Esophagus (tissue), 2 donors: ENCODE data around the gene PAFAH2. TPM values are rescaled to one million over a fixed set of nuclear protein-coding genes. Genes with fewer than 3 reads are reported as not detected.

Experiments used
- H3K27ac ChIP-seq, 2 donors: one replicate each; pipeline ENCODE4 v1.5.1; 2013; ENCODE audit warnings: low read depth in 2 of 2, mild to moderate bottlenecking in 2 of 2, inconsistent platforms in 1 of 2, low read length in 1 of 2, moderate library complexity in 1 of 2
- H3K27me3 ChIP-seq, 2 donors: one replicate each; pipeline ENCODE4 v1.6.1; 2013; ENCODE audit warnings: low read length in 2 of 2, control low read depth in 1 of 2, mild to moderate bottlenecking in 1 of 2; ENCODE audit not compliant: insufficient read depth in 2 of 2, control insufficient read depth in 1 of 2
- H3K36me3 ChIP-seq, 2 donors: one replicate each; pipeline ENCODE4 v1.6.1; 2013; ENCODE audit warnings: low read length in 1 of 2; ENCODE audit not compliant: control insufficient read depth in 2 of 2, insufficient read depth in 2 of 2
- H3K4me1 ChIP-seq, 2 donors: one replicate each; pipeline ENCODE4 v1.6.1; 2013; ENCODE audit warnings: low read length in 1 of 2; ENCODE audit not compliant: control insufficient read depth in 2 of 2, insufficient read depth in 2 of 2
- H3K4me3 ChIP-seq, 2 donors: one replicate each; pipeline ENCODE4 v1.5.1; 2013; ENCODE audit warnings: low read length in 2 of 2, mild to moderate bottlenecking in 2 of 2, low read depth in 1 of 2, moderate library complexity in 1 of 2
- H3K9me3 ChIP-seq, 2 donors: one replicate each; pipeline ENCODE4 v1.6.1; 2013; ENCODE audit warnings: mild to moderate bottlenecking in 2 of 2, low read depth in 1 of 2, low read length in 1 of 2, moderate library complexity in 1 of 2; ENCODE audit not compliant: control insufficient read depth in 2 of 2, insufficient read depth in 1 of 2
- WGBS, 2 donors: extraction: QIAGEN DNeasy Blood & Tissue Kit; methylation state at CpG; one replicate each; pipeline ENCODE4 v1.1.7; 2013; 5-methylcytosine and 5-hydroxymethylcytosine counted together
- polyA plus RNA-seq, 2 donors: library from polyadenylated mRNA; stranded (reverse); fragments of 200-250 nt; gene quantifications; one replicate each; pipeline ENCODE4 v1.2.3, GENCODE V29; 2013
- donor health status: healthy with polysubstance abuse.
- donor health status: Bipolar disorder and iron deficiency.

The PAFAH2 gene
- polyA plus RNA-seq, 2 donors = 5.7 to 5.8 TPM

DNA sequence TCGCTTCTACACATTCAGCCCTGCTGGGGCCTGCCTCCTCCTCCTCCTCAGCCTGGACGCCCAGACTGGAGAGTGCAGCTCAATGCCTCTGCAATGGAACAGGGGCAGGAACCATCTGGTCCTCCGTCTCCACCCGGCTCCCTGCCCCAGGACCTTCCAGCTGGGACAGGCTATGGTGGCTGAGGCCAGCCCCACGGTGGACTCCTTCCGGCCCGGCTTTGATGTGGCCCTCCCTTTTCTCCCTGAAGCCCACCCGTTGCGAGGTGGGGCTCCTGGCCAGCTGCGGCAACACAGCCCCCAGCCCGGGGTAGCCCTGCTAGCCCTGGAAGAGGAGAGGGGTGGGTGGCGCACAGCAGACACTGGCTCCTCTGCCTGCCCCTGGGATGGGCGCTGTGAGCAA, 25.1 kb upstream of the PAFAH2 start:
- Histone ChIP-seq H3K27me3 (no peaks in the 10 kb centered on the region), H3K4me1 (peaks cover 0 to 3% of the 10 kb centered on the region in 2 donors), H3K36me3 (peaks cover 0 to 2% of the 10 kb centered on the region in 2 donors), H3K9me3 (no peaks in the 10 kb centered on the region), H3K27ac (no peak overlapping the region), H3K4me3 (no peak overlapping the region)
- WGBS, 2 donors = 74 to 92% methylated on average over 9 to 13 of the region's 13 CpGs

DNA sequence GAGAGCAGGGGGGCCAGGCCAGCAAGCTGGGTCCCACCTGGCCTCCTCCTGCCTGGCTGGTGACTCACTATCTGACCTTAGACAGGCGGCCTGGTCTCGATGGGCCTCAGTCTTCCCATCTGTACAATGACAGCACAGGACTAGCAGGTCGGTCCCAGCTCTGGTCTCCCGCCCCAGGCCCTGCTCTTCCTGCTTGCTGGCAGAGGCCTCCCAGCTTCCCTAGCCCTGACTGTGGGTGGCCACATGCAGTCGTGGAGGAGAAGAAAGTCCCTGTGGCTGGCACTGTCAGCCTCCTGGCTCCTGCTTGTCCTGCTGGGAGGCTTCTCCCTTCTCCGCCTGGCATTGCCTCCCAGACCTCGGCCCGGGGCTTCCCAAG, 24.5 kb upstream of the PAFAH2 start:
- H3K27me3 ChIP-seq = no peaks in the 10 kb centered on the region
- H3K4me1 ChIP-seq = peaks cover 0 to 3% of the 10 kb centered on the region in 2 donors
- WGBS, 2 donors = 56 to 62% methylated on average over 8 of the region's 8 CpGs
- H3K27ac ChIP-seq = no peak overlapping the region
- peaks cover 0 to 2% of the 10 kb centered on the region in 2 donors for H3K36me3 ChIP-seq
- H3K9me3 ChIP-seq = no peaks in the 10 kb centered on the region
- H3K4me3 ChIP-seq = no peak overlapping the region

- Histone ChIP-seq H3K9me3 (no peaks in the 10 kb centered on the region), H3K27me3 (no peaks in the 10 kb centered on the region), H3K36me3 (peaks cover 0 to 2% of the 10 kb centered on the region in 2 donors), H3K4me1 (peaks cover 0 to 3% of the 10 kb centered on the region in 2 donors), H3K27ac (no peak within 1 kb of the TSS), H3K4me3 (no peak within 1 kb of the TSS)
- 37 to 39% methylated on average over 14 to 15 of the region's 15 CpGs for WGBS, 2 donors
Observed at GRCh38 chr1:26021647-26022403, 24.0 kb upstream of the PAFAH2 start, which contains the start of gene EXTL1. EXTL1 (plus strand) TSS chr1:26021775; CDS start chr1:26022647, 872 bp downstream.

DNA sequence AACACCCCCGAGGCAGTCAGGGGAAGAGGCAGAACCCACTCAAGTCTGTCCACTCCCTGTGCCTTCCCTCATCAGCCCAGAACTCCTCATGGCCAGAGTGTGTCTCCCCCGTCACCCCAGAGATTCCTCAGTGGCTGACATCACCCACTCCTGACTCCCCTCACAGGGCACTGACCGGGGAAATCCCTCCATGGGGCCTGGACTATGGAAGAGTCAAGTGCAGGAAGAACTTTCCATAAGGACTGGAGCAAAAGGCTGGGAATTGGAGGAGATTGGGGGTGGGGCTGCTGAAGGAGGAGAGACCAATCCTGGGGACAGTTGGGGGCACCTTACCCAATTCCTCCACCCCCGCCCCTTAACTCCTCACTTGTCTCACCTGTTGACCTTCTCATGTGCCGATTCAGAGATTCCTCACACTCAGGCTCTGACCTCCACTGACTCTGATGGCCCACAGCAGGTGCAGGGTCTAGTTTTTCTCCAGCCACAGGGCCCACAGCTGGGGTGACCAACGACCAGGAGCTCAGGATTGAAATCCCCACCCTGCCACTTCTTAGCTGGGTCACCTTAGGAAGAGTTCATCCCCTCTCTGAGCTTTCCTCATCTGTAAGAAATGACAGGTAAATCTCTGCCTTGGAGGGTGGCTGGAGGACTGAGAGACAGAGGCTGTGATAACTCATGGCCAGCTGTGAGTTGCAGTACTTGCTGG, 23.2 kb upstream of the PAFAH2 start:
- H3K9me3 ChIP-seq = no peaks in the 10 kb centered on the region
- 66 to 67% methylated on average over 6 of the region's 6 CpGs for WGBS, 2 donors
- peaks cover 0 to 3% of the 10 kb centered on the region in 2 donors for H3K4me1 ChIP-seq

GRCh38 chr1:26020330-26020768, 22.5 kb upstream of the PAFAH2 start:
- WGBS, 2 donors = 53 to 63% methylated on average over 6 of the region's 6 CpGs
- no peaks in the 10 kb centered on the region for H3K27me3 ChIP-seq
- H3K4me3 ChIP-seq = no peak overlapping the region
- H3K27ac ChIP-seq = no peak overlapping the region
- H3K4me1 ChIP-seq = peaks cover 0 to 3% of the 10 kb centered on the region in 2 donors
- no peaks in the 10 kb centered on the region for H3K36me3 ChIP-seq
- no peaks in the 10 kb centered on the region for H3K9me3 ChIP-seq

More for the DNA sequence above, 23.2 kb upstream of the PAFAH2 start:
- Histone ChIP-seq H3K4me3 (no peak overlapping the region), H3K27me3 (no peaks in the 10 kb centered on the region), H3K27ac (no peak overlapping the region), H3K36me3 (no peaks in the 10 kb centered on the region)

- H3K27ac ChIP-seq = no peak overlapping the region
- no peak overlapping the region for H3K4me3 ChIP-seq
- 77 to 79% methylated on average over 8 of the region's 8 CpGs for WGBS, 2 donors
- no peaks in the 10 kb centered on the region for H3K9me3 ChIP-seq
- no peaks in the 10 kb centered on the region for H3K27me3 ChIP-seq
- peaks cover 0 to 3% of the 10 kb centered on the region in 2 donors for H3K4me1 ChIP-seq
- H3K36me3 ChIP-seq = no peaks in the 10 kb centered on the region
Observed at GRCh38 chr1:26019641-26020315, 21.9 kb upstream of the PAFAH2 start.

- H3K27me3 ChIP-seq = no peaks in the 10 kb centered on the region
- 46 to 54% methylated on average over 6 of the region's 6 CpGs for WGBS, 2 donors
- H3K9me3 ChIP-seq = no peaks in the 10 kb centered on the region
- H3K4me3 ChIP-seq = no peak overlapping the region
- H3K4me1 ChIP-seq = peaks cover 0 to 3% of the 10 kb centered on the region in 2 donors
- H3K27ac ChIP-seq = no peak overlapping the region
- no peaks in the 10 kb centered on the region for H3K36me3 ChIP-seq
Observed at GRCh38 chr1:26017606-26018005, 19.7 kb upstream of the PAFAH2 start.

- Histone ChIP-seq H3K4me3 (peak overlapping the region in 1 of 2 donors; percentile 4), H3K27ac (no peak overlapping the region), H3K27me3 (no peaks in the 10 kb centered on the region), H3K36me3 (no peaks in the 10 kb centered on the region), H3K9me3 (no peaks in the 10 kb centered on the region), H3K4me1 (peaks cover 0 to 1% of the 10 kb centered on the region in 2 donors)
- 69 to 71% methylated on average over 6 of the region's 6 CpGs for WGBS, 2 donors
Observed at GRCh38 chr1:26016953-26017545, 19.2 kb upstream of the PAFAH2 start.

GRCh38 chr1:26016258-26016952, 18.5 kb upstream of the PAFAH2 start:
- 73 to 84% methylated on average over 10 of the region's 10 CpGs for WGBS, 2 donors
- H3K36me3 ChIP-seq = no peaks in the 10 kb centered on the region
- no peaks in the 10 kb centered on the region for H3K27me3 ChIP-seq
- no peaks in the 10 kb centered on the region for H3K9me3 ChIP-seq
- no peaks in the 10 kb centered on the region for H3K4me1 ChIP-seq
- H3K27ac ChIP-seq = no peak overlapping the region
- H3K4me3 ChIP-seq = no peak overlapping the region
